ENCODE results near the gene MIGA1.
"Not testable (repeated sequence)": the region's sequence is repeated elsewhere in the genome, so short reads cannot be mapped to it uniquely, and the experiment has no call there.

The MIGA1 gene

DNA sequence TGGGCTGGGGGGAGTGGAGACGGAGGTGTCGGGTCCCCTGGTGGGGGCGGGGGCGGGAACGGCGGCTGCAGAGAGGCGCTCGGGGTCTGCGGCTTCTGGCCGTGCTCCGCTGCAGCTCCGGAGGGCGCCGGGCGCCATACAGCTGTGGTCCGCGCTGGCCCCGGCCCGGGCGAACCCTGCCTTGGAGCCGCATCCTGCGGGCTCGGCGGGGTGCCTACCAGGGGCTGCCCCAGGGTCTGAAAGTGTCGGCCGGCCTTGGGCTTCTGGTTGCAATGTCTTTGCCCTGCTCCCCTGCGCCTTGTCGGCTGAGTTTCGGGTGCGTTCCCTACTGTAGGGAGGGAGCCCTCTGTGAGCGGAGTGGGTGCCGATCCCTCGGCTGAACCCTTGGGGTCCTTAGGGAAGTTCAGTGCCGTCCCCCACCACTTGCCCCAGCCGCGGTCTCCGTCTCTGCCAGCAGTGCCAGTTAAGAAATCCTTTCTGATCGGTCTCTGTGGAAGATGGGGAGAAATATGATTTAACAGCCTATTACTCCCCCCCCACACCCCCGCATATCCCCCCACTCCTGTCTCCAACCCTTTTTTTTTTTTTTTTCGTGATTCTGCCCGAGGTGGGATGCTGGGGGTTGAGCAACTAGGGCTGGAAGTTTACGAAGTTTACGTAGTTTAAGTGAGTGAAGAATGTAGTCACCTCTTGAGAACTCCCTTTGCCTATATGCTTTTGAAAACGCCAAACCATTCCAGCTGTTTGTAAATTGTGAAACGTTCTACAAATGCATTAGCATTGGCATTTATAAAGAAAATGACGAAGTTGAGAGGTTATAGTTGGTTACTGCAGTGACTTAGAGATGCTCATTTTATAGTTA, 109.6 kb downstream of the MIGA1 start:
- in situ Hi-C loops (cut with HindIII; ENCODE audit: low pct_ligation_motif_present, low pct_unique_long_range_greater_than_20kb, low sequenced_read_pairs) = no loop called here

GRCh38 chr1:77889671-77890070, 110.2 kb downstream of the MIGA1 start:
- peak; percentile 90 for DNase-seq
- in situ Hi-C loops (cut with HindIII; ENCODE audit: low pct_ligation_motif_present, low pct_unique_long_range_greater_than_20kb, low sequenced_read_pairs) = no loop called here

More for the DNA sequence above, 109.6 kb downstream of the MIGA1 start:
- DNase-seq = peak; percentile 62

DNA sequence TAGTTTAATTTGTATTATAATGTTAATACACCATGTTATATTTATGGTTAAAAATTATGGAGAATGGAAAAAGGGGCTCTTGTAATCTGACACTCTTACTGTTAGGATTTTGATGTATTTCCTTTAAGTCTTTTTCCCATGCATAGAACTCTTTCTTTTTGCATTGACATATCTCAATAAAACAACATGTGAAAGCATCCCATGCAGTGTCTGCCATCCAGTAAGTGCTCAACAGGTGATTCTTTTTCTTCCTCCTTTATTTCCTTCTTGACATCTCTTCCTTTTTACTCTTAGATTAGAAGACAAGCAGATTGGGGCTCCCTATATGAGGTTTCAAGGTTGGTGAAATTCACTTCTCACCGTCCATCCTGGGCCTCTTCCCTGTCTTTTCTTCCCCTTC, 111.8 kb downstream of the MIGA1 start:
- in situ Hi-C loops (cut with HindIII; ENCODE audit: low pct_ligation_motif_present, low pct_unique_long_range_greater_than_20kb, low sequenced_read_pairs) = no loop called here

GRCh38 chr1:77899647-77900320, 120.3 kb downstream of the MIGA1 start:
- no peak for DNase-seq

More for the DNA sequence above, 111.8 kb downstream of the MIGA1 start:
- DNase-seq = no peak

DNA sequence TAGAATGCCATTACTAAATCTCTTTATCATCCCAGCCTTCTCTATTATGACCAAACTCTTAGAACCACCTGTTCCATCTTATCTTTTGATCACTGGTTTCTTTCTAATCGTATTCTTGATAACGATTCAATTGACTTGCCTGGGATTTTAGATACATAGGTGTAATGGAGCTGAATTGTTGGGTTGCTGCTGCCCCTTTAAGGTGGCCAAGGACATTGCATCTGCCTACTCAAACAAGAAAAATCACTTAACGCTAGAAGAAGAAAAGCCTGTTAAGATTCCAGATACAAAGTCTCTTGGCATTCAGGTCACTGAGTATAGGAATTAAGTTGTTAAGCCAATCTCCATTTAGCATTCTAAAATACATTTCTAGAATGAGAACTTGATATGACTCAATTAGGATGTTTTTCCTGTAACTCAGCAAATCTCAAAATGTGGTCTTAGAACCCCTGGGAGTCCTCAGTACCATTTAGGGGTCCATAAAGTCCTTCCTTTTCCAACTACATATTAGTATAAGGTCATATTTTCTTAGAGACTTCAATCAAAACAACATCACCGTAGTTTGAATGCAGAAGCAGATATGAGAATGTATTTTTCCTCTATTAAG, 121.3 kb downstream of the MIGA1 start:
- in situ Hi-C loops (cut with HindIII; ENCODE audit: low pct_ligation_motif_present, low pct_unique_long_range_greater_than_20kb, low sequenced_read_pairs) = no loop called here
- DNase-seq = peak; percentile 64

More at GRCh38 chr1:77899647-77900320, 120.3 kb downstream of the MIGA1 start:
- in situ Hi-C loops (cut with HindIII; ENCODE audit: low pct_ligation_motif_present, low pct_unique_long_range_greater_than_20kb, low sequenced_read_pairs) = no loop called here

GRCh38 chr1:77905603-77906002, 126.2 kb downstream of the MIGA1 start:
- in situ Hi-C loops (cut with HindIII; ENCODE audit: low pct_ligation_motif_present, low pct_unique_long_range_greater_than_20kb, low sequenced_read_pairs) = no loop called here
- no peak for DNase-seq

- no peak for DNase-seq
- in situ Hi-C loops (cut with HindIII; ENCODE audit: low pct_ligation_motif_present, low pct_unique_long_range_greater_than_20kb, low sequenced_read_pairs) = no loop called here
Observed at GRCh38 chr1:77906019-77906545, 126.6 kb downstream of the MIGA1 start.

DNA sequence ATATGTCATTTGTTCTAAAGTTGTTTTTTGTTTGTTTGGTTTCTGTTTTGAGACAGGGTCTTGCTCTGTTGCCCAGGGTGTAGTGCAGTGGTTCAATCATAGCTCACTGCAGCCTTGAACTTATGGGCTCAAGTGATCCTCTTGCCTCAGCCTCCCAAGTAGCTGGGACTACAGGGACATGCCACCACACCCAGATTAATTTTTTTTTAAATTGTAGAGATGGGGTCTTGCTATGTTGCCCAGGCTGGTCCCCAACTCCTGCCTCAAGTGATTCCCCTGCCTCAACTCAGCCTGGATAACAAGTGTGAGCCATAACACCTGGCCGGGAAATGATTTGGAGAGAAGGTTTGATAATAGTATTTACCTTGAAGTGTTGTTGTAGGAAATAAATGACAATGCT, 127.2 kb downstream of the MIGA1 start:
- DNase-seq = no peak
- in situ Hi-C loops (cut with HindIII; ENCODE audit: low pct_ligation_motif_present, low pct_unique_long_range_greater_than_20kb, low sequenced_read_pairs) = no loop called here

DNA sequence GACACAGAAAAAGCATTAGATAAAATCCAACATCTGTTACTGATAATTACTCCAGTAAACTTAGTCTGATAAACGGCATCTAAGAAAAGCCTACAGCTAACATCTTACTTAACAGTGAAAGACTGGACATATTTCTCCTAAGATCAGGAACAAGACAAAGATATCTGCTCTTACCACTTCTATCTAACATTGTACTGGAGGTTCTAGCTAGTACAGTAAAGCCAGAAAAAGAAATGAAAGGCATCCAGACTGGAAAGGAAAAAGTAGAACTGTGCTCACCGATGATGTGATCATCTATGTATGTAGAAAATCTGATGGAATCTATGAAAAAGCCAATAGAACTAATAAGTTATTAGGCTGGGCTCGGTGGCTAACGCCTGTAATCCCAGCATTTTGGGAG, 130.7 kb downstream of the MIGA1 start:
- in situ Hi-C loops (cut with HindIII; ENCODE audit: low pct_ligation_motif_present, low pct_unique_long_range_greater_than_20kb, low sequenced_read_pairs) = no loop called here
- no peak for DNase-seq

- in situ Hi-C loops (cut with HindIII; ENCODE audit: low pct_ligation_motif_present, low pct_unique_long_range_greater_than_20kb, low sequenced_read_pairs) = not testable (repeated sequence)
Observed at GRCh38 chr1:77918918-77919317, 139.5 kb downstream of the MIGA1 start.

DNA sequence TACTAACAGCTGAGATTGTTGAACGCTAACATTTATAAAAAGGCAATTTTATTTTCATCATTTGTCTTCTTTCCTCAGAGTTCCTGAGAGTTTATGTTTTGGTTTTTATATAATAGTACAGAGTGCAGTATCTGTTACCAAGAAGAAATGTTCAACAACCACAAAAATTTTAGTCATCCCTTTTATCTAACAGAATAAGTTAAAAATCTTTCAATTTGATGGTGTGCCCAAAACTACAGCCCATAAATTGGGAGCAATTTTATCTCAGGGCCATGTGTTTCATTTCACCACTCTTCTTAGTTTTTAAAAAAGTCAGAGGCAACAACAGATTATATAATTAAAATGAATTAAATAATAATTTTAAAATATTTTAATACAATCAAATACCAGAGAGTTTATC, 146.1 kb downstream of the MIGA1 start:
- in situ Hi-C loops (cut with HindIII; ENCODE audit: low pct_ligation_motif_present, low pct_unique_long_range_greater_than_20kb, low sequenced_read_pairs) = no loop called here
- no peak for DNase-seq

More at GRCh38 chr1:77918918-77919317, 139.5 kb downstream of the MIGA1 start:
- DNase-seq = not testable (repeated sequence)

DNA sequence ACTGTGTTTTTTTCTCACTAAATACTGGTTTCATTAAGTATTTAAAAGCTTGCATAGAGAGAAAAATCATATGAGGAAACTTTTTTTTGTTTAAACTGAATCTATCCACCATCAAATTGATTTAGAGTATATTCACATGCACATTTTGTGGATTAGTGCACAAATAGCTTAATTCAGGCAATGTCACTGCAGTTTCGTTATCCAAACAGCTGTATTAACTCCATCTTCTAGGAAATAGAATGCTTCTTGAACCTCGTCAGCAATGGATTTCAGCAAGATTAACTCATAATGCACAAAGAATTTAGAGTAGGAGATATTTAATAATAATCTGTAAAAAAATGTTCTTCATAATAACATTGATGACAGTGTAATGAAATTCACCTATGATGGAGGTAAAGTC, 146.5 kb downstream of the MIGA1 start:
- in situ Hi-C loops (cut with HindIII; ENCODE audit: low pct_ligation_motif_present, low pct_unique_long_range_greater_than_20kb, low sequenced_read_pairs) = no loop called here
- DNase-seq = no peak

DNA sequence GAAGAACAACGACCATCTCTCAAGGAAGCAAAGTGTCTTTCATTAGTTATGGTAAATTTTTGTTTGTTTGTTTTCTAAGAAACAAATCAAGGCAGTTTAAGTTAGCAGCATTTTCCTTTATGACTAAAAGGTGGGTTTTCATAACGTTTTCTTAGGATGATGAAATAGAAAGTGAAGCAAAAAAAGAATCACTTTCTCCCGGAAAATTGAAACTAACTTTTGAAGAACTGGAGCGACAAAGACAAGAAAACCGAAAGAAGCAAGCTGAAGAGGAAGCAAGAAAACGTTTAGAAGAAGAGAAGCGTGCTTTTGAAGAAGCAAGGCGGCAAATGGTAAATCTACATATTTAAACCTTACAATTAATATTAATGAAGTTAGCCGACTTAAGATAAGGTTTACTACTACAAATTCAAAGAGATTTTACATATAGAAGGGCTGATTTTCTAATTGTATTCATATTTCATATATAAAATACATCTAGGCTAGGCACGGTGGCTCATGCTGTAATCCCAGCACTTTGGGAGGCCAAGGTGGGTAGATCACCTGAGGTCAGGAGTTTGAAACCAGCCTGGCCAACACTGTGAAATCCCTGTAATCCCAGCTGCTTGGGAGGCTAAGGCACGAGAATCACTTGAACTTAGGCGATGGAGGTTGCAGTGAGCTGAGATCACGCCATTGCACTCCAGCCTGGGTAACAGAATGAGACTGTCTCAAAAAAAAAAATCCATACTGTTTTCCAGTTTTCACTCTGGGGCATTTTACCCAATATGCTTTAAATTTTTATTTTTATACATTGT, 147.3 kb downstream of the MIGA1 start:
- DNase-seq = no peak
- in situ Hi-C loops (cut with HindIII; ENCODE audit: low pct_ligation_motif_present, low pct_unique_long_range_greater_than_20kb, low sequenced_read_pairs) = no loop called here

- DNase-seq = no peak
- in situ Hi-C loops (cut with HindIII; ENCODE audit: low pct_ligation_motif_present, low pct_unique_long_range_greater_than_20kb, low sequenced_read_pairs) = no loop called here
Observed at GRCh38 chr1:77927414-77927813, 148.0 kb downstream of the MIGA1 start.

Measured in ACHN (cell line).